ENCODE results near the gene SNCB. TPM values are rescaled to one million over a fixed set of nuclear protein-coding genes. Genes with fewer than 3 reads are reported as not detected.

SNCB gene
- total RNA-seq, 2 donors from 2014 or later = not detected

DNA sequence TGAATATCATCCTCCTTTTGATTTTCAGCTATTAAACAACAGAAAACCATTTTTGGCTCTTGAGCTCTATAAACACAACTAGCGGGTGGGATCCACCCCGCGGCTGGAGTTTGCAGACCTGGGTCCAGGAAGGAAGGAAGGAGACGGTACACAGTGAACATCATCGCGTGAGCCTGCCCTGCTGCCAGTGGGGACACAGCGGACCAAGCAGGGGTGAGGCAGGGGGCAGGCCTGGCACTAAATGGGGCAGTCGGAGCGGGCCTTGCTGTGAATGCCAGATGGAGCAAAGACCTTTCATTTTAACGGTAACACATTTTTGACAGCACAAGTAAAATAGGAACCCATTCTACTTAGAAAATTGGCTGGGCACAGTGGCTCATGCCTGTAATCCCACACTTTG, 31.3 kb upstream of the SNCB start:
- DNase-seq = no peak
- intact Hi-C loops (cut with DNase I) = no loop called here

DNA sequence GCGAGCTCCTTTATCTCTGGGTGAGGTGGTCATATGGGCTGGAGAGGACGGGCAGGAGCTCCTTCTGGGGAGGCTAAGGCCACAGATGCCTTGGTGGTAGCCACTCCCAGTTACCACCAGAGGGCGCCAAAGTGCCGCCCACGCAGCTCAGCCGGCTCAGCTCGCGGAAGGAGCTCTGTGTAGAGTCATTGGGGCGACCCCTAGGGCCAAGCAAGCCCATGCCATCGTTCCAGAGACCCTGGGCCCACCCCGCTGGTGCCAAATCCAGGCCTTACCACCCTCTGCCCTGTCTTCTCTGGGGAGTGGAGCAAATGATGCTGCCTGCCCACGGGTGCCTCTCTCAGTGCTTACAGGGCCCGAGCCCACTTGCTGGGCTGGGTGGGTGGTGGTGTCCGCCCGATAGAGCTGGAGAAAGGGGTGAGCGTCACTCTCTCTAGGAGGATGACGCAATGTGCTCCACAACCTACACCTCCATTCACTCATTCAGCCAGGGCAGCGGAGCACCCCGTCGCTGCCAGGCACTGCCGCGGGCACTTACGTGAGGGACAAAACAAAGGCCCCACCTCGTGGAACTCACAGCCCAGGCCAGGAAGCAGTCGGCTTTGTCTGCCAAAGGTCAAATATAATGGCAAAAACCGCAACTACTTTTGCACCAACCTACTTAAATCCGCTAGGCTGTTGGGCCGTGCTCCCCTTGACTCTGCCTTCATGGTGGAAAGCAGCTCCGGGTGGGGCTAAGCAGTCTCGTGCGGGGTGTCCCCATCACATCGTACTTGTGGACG, 30.7 kb upstream of the SNCB start:
- no peak overlapping the region for H3K4me3 ChIP-seq
- peak; percentile 82 for ATAC-seq

More for the DNA sequence above, 31.3 kb upstream of the SNCB start:
- Histone ChIP-seq H3K4me3 (no peak overlapping the region), H3K4me1 (peaks cover 5% of the 10 kb centered on the region), H3K36me3 (replicated peaks in 1 of 2; ENCODE audit: insufficient read depth in 1 of 2, low read depth in 2 of 2) (no peaks in the 10 kb centered on the region), H3K9me3 (no peaks in the 10 kb centered on the region), H3K27me3 (peaks cover 0 to 3% of the 10 kb centered on the region in 2 donors), H3K27ac (no peak overlapping the region)
- no peak for ATAC-seq
- 68 to 75% methylated on average over 10 of the region's 10 CpGs for WGBS, 2 donors
- no peak for TF ChIP-seq POLR2A (IDR thresholded peaks at IDR 0.05)
- TF ChIP-seq, protein P1, sequence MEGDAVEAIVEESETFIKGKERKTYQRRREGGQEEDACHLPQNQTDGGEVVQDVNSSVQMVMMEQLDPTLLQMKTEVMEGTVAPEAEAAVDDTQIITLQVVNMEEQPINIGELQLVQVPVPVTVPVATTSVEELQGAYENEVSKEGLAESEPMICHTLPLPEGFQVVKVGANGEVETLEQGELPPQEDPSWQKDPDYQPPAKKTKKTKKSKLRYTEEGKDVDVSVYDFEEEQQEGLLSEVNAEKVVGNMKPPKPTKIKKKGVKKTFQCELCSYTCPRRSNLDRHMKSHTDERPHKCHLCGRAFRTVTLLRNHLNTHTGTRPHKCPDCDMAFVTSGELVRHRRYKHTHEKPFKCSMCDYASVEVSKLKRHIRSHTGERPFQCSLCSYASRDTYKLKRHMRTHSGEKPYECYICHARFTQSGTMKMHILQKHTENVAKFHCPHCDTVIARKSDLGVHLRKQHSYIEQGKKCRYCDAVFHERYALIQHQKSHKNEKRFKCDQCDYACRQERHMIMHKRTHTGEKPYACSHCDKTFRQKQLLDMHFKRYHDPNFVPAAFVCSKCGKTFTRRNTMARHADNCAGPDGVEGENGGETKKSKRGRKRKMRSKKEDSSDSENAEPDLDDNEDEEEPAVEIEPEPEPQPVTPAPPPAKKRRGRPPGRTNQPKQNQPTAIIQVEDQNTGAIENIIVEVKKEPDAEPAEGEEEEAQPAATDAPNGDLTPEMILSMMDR (IDR thresholded peaks at IDR 0.05) = no peak

DNA sequence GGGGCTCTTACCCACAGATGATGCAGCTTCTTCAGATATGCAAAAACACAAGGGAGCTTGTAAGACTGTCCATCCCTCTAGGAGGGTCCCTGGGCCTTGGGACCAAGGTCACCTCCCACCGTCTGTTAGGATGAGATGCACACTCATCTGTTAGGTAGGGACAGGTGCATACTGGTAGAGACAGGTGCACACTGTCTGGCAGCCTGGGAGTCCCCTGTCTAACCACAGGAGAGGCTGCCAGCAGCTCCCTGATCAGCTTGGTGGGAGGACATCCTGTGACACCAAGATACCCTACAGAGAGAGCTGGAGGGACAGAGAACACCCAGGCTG, 30.2 kb upstream of the SNCB start:
- Histone ChIP-seq H3K27me3 (peaks cover 0 to 3% of the 10 kb centered on the region in 2 donors), H3K36me3 (replicated peaks in 1 of 2; ENCODE audit: insufficient read depth in 1 of 2, low read depth in 2 of 2) (no peaks in the 10 kb centered on the region), H3K4me3 (no peak overlapping the region), H3K9me3 (no peaks in the 10 kb centered on the region), H3K27ac (no peak overlapping the region), H3K4me1 (peaks cover 5% of the 10 kb centered on the region)
- no peak for DNase-seq
- intact Hi-C loops (cut with DNase I) = no loop called here
- TF ChIP-seq, protein P1 (IDR thresholded peaks at IDR 0.05) = no peak
- peak in 1 of 3 donors; percentile 9 for TF ChIP-seq POLR2A (IDR thresholded peaks at IDR 0.05)
- ATAC-seq = peak; percentile 8
- 15% methylated on average over 1 of the region's 1 CpG; no CpG with 5 or more reads in 1 of the 2 donors for WGBS, 2 donors

More for the DNA sequence above, 30.7 kb upstream of the SNCB start:
- intact Hi-C loops (cut with DNase I) = no loop called here
- H3K36me3 ChIP-seq (replicated peaks in 1 of 2; ENCODE audit: insufficient read depth in 1 of 2, low read depth in 2 of 2) = no peaks in the 10 kb centered on the region
- H3K27me3 ChIP-seq = peaks cover 0 to 3% of the 10 kb centered on the region in 2 donors
- peak; percentile 70 to 77 (median 74) for DNase-seq
- peaks cover 5% of the 10 kb centered on the region for H3K4me1 ChIP-seq
- H3K9me3 ChIP-seq = no peaks in the 10 kb centered on the region
- H3K27ac ChIP-seq = no peak overlapping the region
- 38 to 56% methylated on average over 24 to 33 of the region's 33 CpGs for WGBS, 2 donors
- TF ChIP-seq, protein P1 (IDR thresholded peaks at IDR 0.05) = peak; percentile 81 to 98 (median 88)
- peak in 1 of 3 donors; percentile 4 for TF ChIP-seq POLR2A (IDR thresholded peaks at IDR 0.05)

DNA sequence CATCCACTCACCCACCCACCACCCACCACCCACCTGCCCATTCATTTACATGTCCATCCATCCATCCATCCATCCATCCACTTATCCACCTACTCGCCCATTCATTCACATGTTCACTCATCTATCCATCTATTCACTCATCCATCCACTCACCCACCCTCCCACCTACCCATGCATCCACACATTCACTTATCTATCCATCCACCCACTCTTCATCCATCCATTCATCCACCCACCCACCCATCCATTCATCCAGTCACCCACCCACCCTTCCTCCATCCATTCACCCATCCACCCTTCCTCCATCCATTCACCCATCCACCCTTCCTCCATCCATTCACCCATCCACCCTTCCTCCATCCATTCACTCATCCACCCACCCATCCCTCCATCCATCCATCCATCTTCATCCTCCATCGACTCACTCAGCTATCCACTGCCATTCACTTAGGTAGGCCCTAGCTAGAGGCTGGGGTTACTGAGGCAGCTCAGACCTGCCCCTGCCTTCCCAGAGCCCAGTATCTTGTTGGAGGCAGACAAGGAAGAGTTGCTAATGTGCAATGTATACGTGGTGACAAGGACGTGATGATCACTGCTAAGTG, 29.6 kb upstream of the SNCB start:
- DNase-seq = no peak
- no peak for TF ChIP-seq POLR2A (IDR thresholded peaks at IDR 0.05)
- TF ChIP-seq, protein P1 (IDR thresholded peaks at IDR 0.05) = no peak
- Histone ChIP-seq H3K4me1 (peaks cover 5% of the 10 kb centered on the region), H3K36me3 (replicated peaks in 1 of 2; ENCODE audit: insufficient read depth in 1 of 2, low read depth in 2 of 2) (peaks cover 0 to 3% of the 10 kb centered on the region in 2 donors), H3K9me3 (no peaks in the 10 kb centered on the region), H3K27ac (no peak overlapping the region), H3K27me3 (no peaks in the 10 kb centered on the region), H3K4me3 (no peak overlapping the region)
- no peak for ATAC-seq
- WGBS, 2 donors = 49 to 54% methylated on average over 3 to 4 of the region's 4 CpGs
- intact Hi-C loops (cut with DNase I) = loop anchor here (10.0 kb wide), 1 partner anchor 435 kb away; no protein-coding TSS in a partner anchor
